Measurements from ENCODE around the gene GPC6.

The GPC6 gene

DNA sequence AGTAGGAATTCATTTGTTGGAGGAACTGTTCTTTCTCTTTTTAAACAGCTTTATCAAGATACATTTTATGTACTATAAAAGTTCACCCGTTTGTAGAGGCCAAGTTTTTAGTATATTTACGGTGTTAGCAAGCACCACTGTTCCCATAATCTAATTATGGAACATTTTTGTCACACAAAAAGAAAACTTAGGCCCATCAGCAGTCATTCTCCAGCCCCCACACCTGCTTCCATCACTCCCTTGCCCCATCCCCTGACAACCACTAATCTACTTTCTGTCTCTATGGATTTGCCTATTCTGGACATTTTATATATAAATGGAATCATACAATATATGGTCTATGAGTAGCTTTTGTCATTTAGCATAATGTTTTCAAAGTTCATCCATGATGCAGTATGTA lies 787.9 kb downstream of the GPC6 start:
- DNase-seq, result no peak

GRCh38 chr13:94020426-94020825 lies 793.8 kb downstream of the GPC6 start:
- no peak for DNase-seq

DNA sequence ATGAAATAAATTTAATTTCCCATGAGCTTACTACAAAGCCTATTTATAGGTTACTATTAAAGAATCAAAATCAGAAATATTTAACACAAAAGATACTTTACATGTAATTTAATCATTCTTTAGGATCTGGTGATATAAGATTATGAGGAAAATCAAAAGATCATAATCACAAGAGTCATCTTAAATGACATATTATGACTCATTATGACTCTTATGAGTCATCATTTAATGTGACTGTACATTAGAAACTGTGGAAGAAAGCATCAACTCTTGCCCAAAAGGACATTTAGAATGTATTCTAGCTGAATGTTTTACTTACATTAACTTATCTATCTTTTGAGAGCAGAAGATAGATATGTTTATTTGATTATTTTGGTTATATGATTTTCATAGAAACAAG lies 794.2 kb downstream of the GPC6 start:
- DNase-seq, result no peak

- DNase-seq, result no peak
Measured at GRCh38 chr13:94028234-94028633, 801.6 kb downstream of the GPC6 start.

DNA sequence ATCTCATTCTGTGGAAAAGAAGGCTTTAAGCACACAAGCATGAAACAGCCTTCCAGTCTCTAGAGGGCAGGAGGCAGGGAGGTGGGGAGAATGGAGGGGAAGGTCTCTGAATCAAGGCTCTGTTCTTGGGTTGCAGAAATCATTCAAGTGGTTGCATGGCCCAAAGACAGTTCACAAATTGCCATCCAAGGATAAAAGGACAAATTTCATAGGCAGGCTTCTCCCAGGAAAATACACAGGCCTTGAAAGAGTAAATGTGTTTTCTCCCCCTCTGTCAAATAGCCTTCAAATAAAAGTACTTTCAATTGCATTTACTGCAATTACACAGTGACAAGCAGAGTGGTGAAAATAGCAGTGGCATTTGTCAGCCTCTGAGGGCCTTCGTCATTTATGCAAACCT lies 802.0 kb downstream of the GPC6 start:
- DNase-seq, result no peak

GRCh38 chr13:94030415-94031119 lies 804.0 kb downstream of the GPC6 start:
- DNase-seq, result no peak

- no peak for DNase-seq
Measured at GRCh38 chr13:94031609-94032008, 805.0 kb downstream of the GPC6 start.

- DNase-seq, result no peak
Measured at GRCh38 chr13:94033098-94033497, 806.5 kb downstream of the GPC6 start.

GRCh38 chr13:94033830-94034642 lies 807.4 kb downstream of the GPC6 start:
- DNase-seq, result no peak

- DNase-seq, result no peak
Measured at GRCh38 chr13:94050039-94050438, 823.4 kb downstream of the GPC6 start.

DNA sequence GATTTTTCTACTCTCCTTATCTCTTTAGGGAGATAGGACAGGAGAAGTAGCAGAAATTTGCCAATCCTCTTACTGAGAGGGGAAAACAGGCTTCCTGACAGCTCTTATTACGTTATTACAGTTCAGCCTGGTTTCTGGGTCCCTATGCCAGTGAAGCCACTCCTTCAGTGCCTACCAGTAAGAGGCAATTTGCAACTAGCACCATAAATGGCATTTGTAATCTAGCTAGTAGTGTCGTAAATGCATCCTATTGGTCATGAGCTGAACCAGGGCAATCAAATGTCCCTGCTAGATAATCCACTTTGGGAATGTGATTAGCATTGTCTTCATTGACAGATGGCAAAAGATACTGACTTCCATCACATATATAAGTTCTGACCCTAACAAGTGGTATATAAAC lies 824.1 kb downstream of the GPC6 start:
- no peak for DNase-seq

DNA sequence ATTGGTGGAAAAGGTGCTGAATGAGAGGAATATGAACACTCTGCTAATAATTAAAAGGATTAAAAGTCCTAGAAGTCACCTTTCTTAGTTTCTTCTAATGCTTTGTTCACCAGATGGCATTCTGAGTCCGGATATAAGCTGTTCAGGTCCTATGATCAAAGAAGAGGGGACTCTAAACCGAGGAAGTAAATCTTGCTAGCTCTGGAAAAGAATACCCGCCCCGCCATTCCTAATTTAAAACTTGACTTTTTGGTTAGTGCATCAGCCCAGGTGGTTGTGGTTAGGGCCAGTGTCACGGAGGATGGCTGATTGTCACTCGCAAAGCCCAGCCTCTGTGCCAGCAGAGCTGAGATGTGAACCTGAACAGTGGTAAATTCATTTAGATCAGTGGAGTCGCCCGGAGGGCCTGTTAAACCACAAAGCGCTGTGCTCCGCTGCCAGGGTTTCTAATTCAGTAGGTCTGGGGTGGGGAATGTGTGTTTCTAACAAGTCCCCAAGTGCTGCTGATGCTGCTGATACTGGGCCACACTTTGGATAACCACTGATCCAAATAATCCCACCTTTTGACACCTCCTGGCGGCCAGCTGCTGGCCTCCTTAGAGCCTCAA lies 827.5 kb downstream of the GPC6 start:
- no peak for DNase-seq

GRCh38 chr13:94056362-94056990 lies 829.9 kb downstream of the GPC6 start:
- DNase-seq, result no peak

- DNase-seq, result no peak
Measured at GRCh38 chr13:94057618-94058186, 831.1 kb downstream of the GPC6 start.

- no peak for DNase-seq
Measured at GRCh38 chr13:94058821-94059360, 832.3 kb downstream of the GPC6 start.

- no peak for DNase-seq
Measured at GRCh38 chr13:94061301-94061700, 834.7 kb downstream of the GPC6 start.

DNA sequence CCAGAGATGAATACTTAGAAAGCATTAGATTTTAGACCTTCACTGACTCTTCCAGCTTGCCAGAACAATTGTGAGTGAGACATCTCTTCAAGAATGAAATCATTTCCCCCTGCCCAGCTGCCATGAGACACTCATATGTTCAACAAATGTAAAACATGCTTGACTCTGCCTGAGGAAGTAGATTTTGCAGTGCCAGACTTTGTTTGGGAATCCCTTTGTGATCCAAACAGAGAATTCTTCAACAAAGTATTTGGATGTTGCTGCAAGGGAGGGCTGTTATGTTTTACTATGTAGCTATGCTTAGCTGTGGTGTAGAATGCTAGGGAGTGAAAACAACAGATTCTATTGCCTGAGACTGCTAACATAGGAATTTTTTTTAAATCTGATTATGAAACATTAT lies 836.5 kb downstream of the GPC6 start:
- DNase-seq, result no peak

GRCh38 chr13:94063848-94064247 lies 837.2 kb downstream of the GPC6 start:
- DNase-seq, result no peak

DNA sequence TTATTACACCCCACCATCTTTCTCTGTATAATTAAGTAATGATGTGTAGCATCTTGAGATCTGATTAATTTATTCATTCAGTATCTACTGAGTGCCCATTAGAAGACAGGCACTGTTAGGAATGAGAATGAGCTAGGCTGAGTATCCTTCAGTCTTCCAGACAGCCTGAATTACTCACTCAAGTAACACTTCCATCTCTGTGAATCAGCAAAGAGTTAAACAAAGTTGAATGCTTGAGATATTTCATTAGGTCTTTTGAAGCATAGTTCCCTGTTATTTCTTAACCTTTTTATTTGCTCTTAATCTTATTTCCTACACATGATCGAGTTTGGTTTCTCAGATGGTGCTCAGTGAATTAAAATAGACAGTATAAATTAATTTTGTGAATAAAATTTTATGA lies 839.1 kb downstream of the GPC6 start:
- no peak for DNase-seq

GRCh38 chr13:94073007-94073744 lies 846.6 kb downstream of the GPC6 start:
- DNase-seq, result no peak

DNA sequence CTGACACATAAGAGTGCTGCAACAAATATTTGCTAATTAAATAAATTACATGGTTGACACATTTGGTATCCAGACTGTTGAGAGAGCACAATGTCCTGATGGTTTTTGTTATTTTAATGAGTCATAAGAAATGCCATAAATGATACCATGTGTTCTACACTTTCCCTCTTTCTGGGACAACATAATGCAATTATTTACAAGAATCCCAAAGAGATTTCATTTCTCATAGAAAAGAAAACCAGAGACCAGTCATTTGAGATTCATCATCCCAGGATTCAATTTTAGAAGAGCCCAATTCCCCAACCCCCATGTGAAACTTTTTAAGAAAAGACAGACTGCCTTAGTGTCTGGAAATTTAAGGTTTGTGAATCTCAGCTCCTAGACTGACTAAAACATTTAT lies 853.3 kb downstream of the GPC6 start:
- no peak for DNase-seq

DNA sequence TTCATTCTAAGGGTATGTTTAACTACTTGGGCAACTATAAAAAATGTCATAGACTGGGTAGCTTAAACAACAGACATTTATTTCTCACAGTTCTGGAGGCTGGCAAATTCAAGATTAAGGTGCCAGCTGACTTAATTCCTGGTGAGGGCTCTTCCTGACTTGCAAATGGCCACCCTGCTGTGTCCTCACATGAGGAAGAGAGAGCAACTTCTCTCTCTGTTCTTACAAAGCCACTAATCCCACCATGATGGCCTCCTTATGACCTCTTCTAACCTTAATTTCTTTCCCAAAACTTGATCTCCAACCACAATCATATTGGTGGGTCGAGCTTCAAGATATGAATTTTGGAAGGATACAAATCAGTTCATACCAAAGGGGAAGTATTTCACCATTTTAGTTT lies 853.9 kb downstream of the GPC6 start:
- no peak for DNase-seq

Measured in CD4-positive, alpha-beta T cell treated with Interleukin-21 for 1 hour (primary cell).